ENCODE results near the gene CD27. TPM values are rescaled to one million over a fixed set of nuclear protein-coding genes. Genes with fewer than 3 reads are reported as not detected.

CD27 gene
- total RNA-seq (under 1 TPM in 3 of 4 donors, not detected in 1; 0.29 to 0.80 (median 0.33) TPM), polyA plus RNA-seq (0.27 TPM)
- long read RNA-seq, donor 1 = 0 reads
- long read RNA-seq, donor 2 = 0 reads
- long read RNA-seq, donor 3 = 0 reads
- long read RNA-seq, donor 4 = 0 reads

- DNase-seq (no peak), ATAC-seq (peak in 1 of 2 donors; percentile 20)
- intact Hi-C loops (cut with DNase I) = no loop called here
- no peaks in the 10 kb centered on the region for H3K27me3 ChIP-seq (ENCODE audit: control insufficient read depth, insufficient read depth)
- H3K4me1 ChIP-seq (ENCODE audit: control insufficient read depth, insufficient read depth, low read length) = no peaks in the 10 kb centered on the region
- WGBS = 86% methylated on average over 16 of the region's 16 CpGs
- no peaks in the 10 kb centered on the region for H3K9me3 ChIP-seq (ENCODE audit: control insufficient read depth, low read length)
- no peak within 1 kb of the TSS for H3K4me3 ChIP-seq (ENCODE audit: low read length)
- no peak within 1 kb of the TSS for H3K27ac ChIP-seq (ENCODE audit: low read length)
Observed at GRCh38 chr12:6444704-6445688, at the start of gene CD27. TSS of gene CD27 (plus strand) at chr12:6444955. CDS start at chr12:6445096, 141 bp downstream.

GRCh38 chr12:6396031-6396430 is 48.7 kb upstream of the CD27 start:
- DNase-seq (no peak), ATAC-seq (no peak)
- Histone ChIP-seq H3K4me3 (ENCODE audit: low read length) (no peak overlapping the region), H3K27ac (ENCODE audit: low read length) (no peak overlapping the region), H3K9me3 (ENCODE audit: control insufficient read depth, low read length) (no peaks in the 10 kb centered on the region), H3K4me1 (ENCODE audit: control insufficient read depth, insufficient read depth, low read length) (no peaks in the 10 kb centered on the region), H3K27me3 (ENCODE audit: control insufficient read depth, insufficient read depth) (no peaks in the 10 kb centered on the region)
- 88% methylated on average over 2 of the region's 2 CpGs for WGBS
- intact Hi-C loops (cut with DNase I) = no loop called here

GRCh38 chr12:6399884-6400644 is 44.7 kb upstream of the CD27 start:
- ATAC-seq (no peak), DNase-seq (no peak)
- intact Hi-C loops (cut with DNase I) = no loop called here
- H3K9me3 ChIP-seq (ENCODE audit: control insufficient read depth, low read length) = no peaks in the 10 kb centered on the region
- 95% methylated on average over 7 of the region's 7 CpGs for WGBS
- no peaks in the 10 kb centered on the region for H3K4me1 ChIP-seq (ENCODE audit: control insufficient read depth, insufficient read depth, low read length)
- H3K27ac ChIP-seq (ENCODE audit: low read length) = no peak overlapping the region
- H3K27me3 ChIP-seq (ENCODE audit: control insufficient read depth, insufficient read depth) = no peaks in the 10 kb centered on the region
- no peak overlapping the region for H3K4me3 ChIP-seq (ENCODE audit: low read length)

GRCh38 chr12:6404390-6404789 is 40.4 kb upstream of the CD27 start:
- no peaks in the 10 kb centered on the region for H3K4me1 ChIP-seq (ENCODE audit: control insufficient read depth, insufficient read depth, low read length)
- ATAC-seq (no peak), DNase-seq (no peak)
- intact Hi-C loops (cut with DNase I) = no loop called here
- no peaks in the 10 kb centered on the region for H3K27me3 ChIP-seq (ENCODE audit: control insufficient read depth, insufficient read depth)
- H3K9me3 ChIP-seq (ENCODE audit: control insufficient read depth, low read length) = no peaks in the 10 kb centered on the region
- no peak overlapping the region for H3K27ac ChIP-seq (ENCODE audit: low read length)
- WGBS = 90% methylated on average over 5 of the region's 5 CpGs
- no peak overlapping the region for H3K4me3 ChIP-seq (ENCODE audit: low read length)

- intact Hi-C loops (cut with DNase I) = no loop called here
Observed at GRCh38 chr12:6405963-6406362, 38.8 kb upstream of the CD27 start.

GRCh38 chr12:6407236-6407954 is 37.4 kb upstream of the CD27 start:
- no peak overlapping the region for H3K4me3 ChIP-seq (ENCODE audit: low read length)
- DNase-seq = no peak
- no peaks in the 10 kb centered on the region for H3K4me1 ChIP-seq (ENCODE audit: control insufficient read depth, insufficient read depth, low read length)
- intact Hi-C loops (cut with DNase I) = no loop called here
- H3K27me3 ChIP-seq (ENCODE audit: control insufficient read depth, insufficient read depth) = no peaks in the 10 kb centered on the region
- H3K27ac ChIP-seq (ENCODE audit: low read length) = no peak overlapping the region
- ATAC-seq = no peak
- H3K9me3 ChIP-seq (ENCODE audit: control insufficient read depth, low read length) = no peaks in the 10 kb centered on the region
- 96% methylated on average over 10 of the region's 10 CpGs for WGBS

More at GRCh38 chr12:6405963-6406362, 38.8 kb upstream of the CD27 start:
- ATAC-seq (no peak), DNase-seq (no peak)
- Histone ChIP-seq H3K27me3 (ENCODE audit: control insufficient read depth, insufficient read depth) (no peaks in the 10 kb centered on the region), H3K4me3 (ENCODE audit: low read length) (no peak overlapping the region), H3K27ac (ENCODE audit: low read length) (no peak overlapping the region), H3K9me3 (ENCODE audit: control insufficient read depth, low read length) (no peaks in the 10 kb centered on the region), H3K4me1 (ENCODE audit: control insufficient read depth, insufficient read depth, low read length) (no peaks in the 10 kb centered on the region)
- 79% methylated on average over 6 of the region's 6 CpGs for WGBS

GRCh38 chr12:6416596-6416995 is 28.2 kb upstream of the CD27 start:
- 81% methylated on average over 3 of the region's 3 CpGs for WGBS
- ATAC-seq = peak; percentile 40 to 57
- H3K27ac ChIP-seq (ENCODE audit: low read length) = no peak overlapping the region

GRCh38 chr12:6418796-6419195 is 26.0 kb upstream of the CD27 start:
- no peak for ATAC-seq
- Histone ChIP-seq H3K27me3 (ENCODE audit: control insufficient read depth, insufficient read depth) (no peaks in the 10 kb centered on the region), H3K4me3 (ENCODE audit: low read length) (no peak overlapping the region), H3K27ac (ENCODE audit: low read length) (no peak overlapping the region), H3K9me3 (ENCODE audit: control insufficient read depth, low read length) (no peaks in the 10 kb centered on the region), H3K4me1 (ENCODE audit: control insufficient read depth, insufficient read depth, low read length) (peaks cover 1% of the 10 kb centered on the region)
- intact Hi-C loops (cut with DNase I) = no loop called here
- no peak for DNase-seq
- 76% methylated on average over 6 of the region's 6 CpGs for WGBS

More at GRCh38 chr12:6416596-6416995, 28.2 kb upstream of the CD27 start:
- no peak overlapping the region for H3K4me3 ChIP-seq (ENCODE audit: low read length)
- no peaks in the 10 kb centered on the region for H3K9me3 ChIP-seq (ENCODE audit: control insufficient read depth, low read length)
- no peaks in the 10 kb centered on the region for H3K27me3 ChIP-seq (ENCODE audit: control insufficient read depth, insufficient read depth)
- no peak for DNase-seq
- no peaks in the 10 kb centered on the region for H3K4me1 ChIP-seq (ENCODE audit: control insufficient read depth, insufficient read depth, low read length)
- intact Hi-C loops (cut with DNase I) = no loop called here

GRCh38 chr12:6420364-6420763 is 24.4 kb upstream of the CD27 start:
- WGBS = 68% methylated on average over 4 of the region's 4 CpGs
- Histone ChIP-seq H3K9me3 (ENCODE audit: control insufficient read depth, low read length) (no peaks in the 10 kb centered on the region), H3K4me1 (ENCODE audit: control insufficient read depth, insufficient read depth, low read length) (peaks cover 2% of the 10 kb centered on the region), H3K27ac (ENCODE audit: low read length) (no peak overlapping the region), H3K27me3 (ENCODE audit: control insufficient read depth, insufficient read depth) (no peaks in the 10 kb centered on the region), H3K4me3 (ENCODE audit: low read length) (no peak overlapping the region)
- intact Hi-C loops (cut with DNase I) = loop anchor here in 3 of 4 donors (5.0 kb wide), 2 partner anchors 47 to 117 kb away; no protein-coding TSS in a partner anchor
- ATAC-seq = no peak
- DNase-seq = no peak

GRCh38 chr12:6423267-6424007 is 21.3 kb upstream of the CD27 start:
- 6% methylated on average over 9 of the region's 9 CpGs for WGBS

More at GRCh38 chr12:6423267-6424007, 21.3 kb upstream of the CD27 start:
- DNase-seq = peak; percentile 87 to 93 (median 91)
- H3K4me3 ChIP-seq (ENCODE audit: low read length) = no peak overlapping the region
- intact Hi-C loops (cut with DNase I) = loop anchor here in 3 of 4 donors (2.0 to 5.0 kb wide), 3 partner anchors 41 to 114 kb away; no protein-coding TSS in a partner anchor
- H3K4me1 ChIP-seq (ENCODE audit: control insufficient read depth, insufficient read depth, low read length) = peaks cover 2% of the 10 kb centered on the region
- no peak overlapping the region for H3K27ac ChIP-seq (ENCODE audit: low read length)
- H3K27me3 ChIP-seq (ENCODE audit: control insufficient read depth, insufficient read depth) = no peaks in the 10 kb centered on the region
- H3K9me3 ChIP-seq (ENCODE audit: control insufficient read depth, low read length) = no peaks in the 10 kb centered on the region
- ATAC-seq = peak; percentile 96 to 97

Measured in right cardiac atrium (tissue), 5 donors.